ENCODE results near the gene AATF. TPM values are rescaled to one million over a fixed set of nuclear protein-coding genes. Genes with fewer than 3 reads are reported as not detected.

Gene AATF
- polyA plus RNA-seq, 1 donor, result 33.4 TPM

- Histone ChIP-seq H3K27ac (ENCODE audit: low read length) (no peak overlapping the region), H3K27me3 (ENCODE audit: control insufficient read depth, insufficient read depth, low read length) (no peaks in the 10 kb centered on the region), H3K4me1 (ENCODE audit: control insufficient read depth, insufficient read depth, low read length) (no peaks in the 10 kb centered on the region), H3K4me3 (ENCODE audit: low read length) (no peak overlapping the region), H3K9me3 (ENCODE audit: control insufficient read depth, low read depth, low read length) (no peaks in the 10 kb centered on the region), H3K36me3 (ENCODE audit: control insufficient read depth, insufficient read depth, low read length) (peaks cover 2% of the 10 kb centered on the region)
- WGBS (ENCODE audit: insufficient coverage, low lambda C conversion rate), result 87% methylated on average over 4 of the region's 4 CpGs
- no peak for DNase-seq
Observed at GRCh38 chr17:36979565-36979941, 30.8 kb downstream of the AATF start.

- DNase-seq, result no peak
- H3K27ac ChIP-seq (ENCODE audit: low read length), result no peak overlapping the region
- WGBS (ENCODE audit: insufficient coverage, low lambda C conversion rate), result no CpG with 5 or more reads among the region's 2 CpGs
- H3K36me3 ChIP-seq (ENCODE audit: control insufficient read depth, insufficient read depth, low read length), result peaks cover 2% of the 10 kb centered on the region
- no peak overlapping the region for H3K4me3 ChIP-seq (ENCODE audit: low read length)
- no peaks in the 10 kb centered on the region for H3K9me3 ChIP-seq (ENCODE audit: control insufficient read depth, low read depth, low read length)
- H3K27me3 ChIP-seq (ENCODE audit: control insufficient read depth, insufficient read depth, low read length), result no peaks in the 10 kb centered on the region
- no peaks in the 10 kb centered on the region for H3K4me1 ChIP-seq (ENCODE audit: control insufficient read depth, insufficient read depth, low read length)
Observed at GRCh38 chr17:36980280-36980761, 31.6 kb downstream of the AATF start.

- peaks cover 13% of the 10 kb centered on the region for H3K36me3 ChIP-seq (ENCODE audit: control insufficient read depth, insufficient read depth, low read length)
- H3K4me3 ChIP-seq (ENCODE audit: low read length), result no peak overlapping the region
- no peaks in the 10 kb centered on the region for H3K9me3 ChIP-seq (ENCODE audit: control insufficient read depth, low read depth, low read length)
- no peaks in the 10 kb centered on the region for H3K27me3 ChIP-seq (ENCODE audit: control insufficient read depth, insufficient read depth, low read length)
- H3K27ac ChIP-seq (ENCODE audit: low read length), result no peak overlapping the region
- no peaks in the 10 kb centered on the region for H3K4me1 ChIP-seq (ENCODE audit: control insufficient read depth, insufficient read depth, low read length)
- no peak for DNase-seq
Observed at GRCh38 chr17:36983618-36984017, 34.9 kb downstream of the AATF start.

GRCh38 chr17:36989173-36989572 is 40.4 kb downstream of the AATF start:
- Histone ChIP-seq H3K4me3 (ENCODE audit: low read length) (no peak overlapping the region), H3K27me3 (ENCODE audit: control insufficient read depth, insufficient read depth, low read length) (no peaks in the 10 kb centered on the region), H3K9me3 (ENCODE audit: control insufficient read depth, low read depth, low read length) (no peaks in the 10 kb centered on the region), H3K27ac (ENCODE audit: low read length) (no peak overlapping the region), H3K4me1 (ENCODE audit: control insufficient read depth, insufficient read depth, low read length) (no peaks in the 10 kb centered on the region), H3K36me3 (ENCODE audit: control insufficient read depth, insufficient read depth, low read length) (peaks cover 38% of the 10 kb centered on the region)
- no peak for DNase-seq
- no CpG with 5 or more reads among the region's 6 CpGs for WGBS (ENCODE audit: insufficient coverage, low lambda C conversion rate)

GRCh38 chr17:36992701-36993100 is 43.9 kb downstream of the AATF start:
- peaks cover 47% of the 10 kb centered on the region for H3K36me3 ChIP-seq (ENCODE audit: control insufficient read depth, insufficient read depth, low read length)

GRCh38 chr17:36993227-36993626 is 44.5 kb downstream of the AATF start:
- H3K27ac ChIP-seq (ENCODE audit: low read length), result no peak overlapping the region
- DNase-seq, result no peak
- no peaks in the 10 kb centered on the region for H3K27me3 ChIP-seq (ENCODE audit: control insufficient read depth, insufficient read depth, low read length)
- no peak overlapping the region for H3K4me3 ChIP-seq (ENCODE audit: low read length)
- no peaks in the 10 kb centered on the region for H3K9me3 ChIP-seq (ENCODE audit: control insufficient read depth, low read depth, low read length)
- H3K36me3 ChIP-seq (ENCODE audit: control insufficient read depth, insufficient read depth, low read length), result peaks cover 51% of the 10 kb centered on the region
- H3K4me1 ChIP-seq (ENCODE audit: control insufficient read depth, insufficient read depth, low read length), result no peaks in the 10 kb centered on the region

More at GRCh38 chr17:36992701-36993100, 43.9 kb downstream of the AATF start:
- Histone ChIP-seq H3K4me1 (ENCODE audit: control insufficient read depth, insufficient read depth, low read length) (no peaks in the 10 kb centered on the region), H3K4me3 (ENCODE audit: low read length) (no peak overlapping the region), H3K27me3 (ENCODE audit: control insufficient read depth, insufficient read depth, low read length) (no peaks in the 10 kb centered on the region), H3K9me3 (ENCODE audit: control insufficient read depth, low read depth, low read length) (no peaks in the 10 kb centered on the region), H3K27ac (ENCODE audit: low read length) (no peak overlapping the region)
- DNase-seq, result no peak
- WGBS (ENCODE audit: insufficient coverage, low lambda C conversion rate), result 100% methylated on average over 1 of the region's 2 CpGs

- H3K9me3 ChIP-seq (ENCODE audit: control insufficient read depth, low read depth, low read length), result no peaks in the 10 kb centered on the region
- WGBS (ENCODE audit: insufficient coverage, low lambda C conversion rate), result 73% methylated on average over 2 of the region's 3 CpGs
- no peak overlapping the region for H3K27ac ChIP-seq (ENCODE audit: low read length)
- H3K4me1 ChIP-seq (ENCODE audit: control insufficient read depth, insufficient read depth, low read length), result no peaks in the 10 kb centered on the region
- no peaks in the 10 kb centered on the region for H3K27me3 ChIP-seq (ENCODE audit: control insufficient read depth, insufficient read depth, low read length)
- H3K36me3 ChIP-seq (ENCODE audit: control insufficient read depth, insufficient read depth, low read length), result peaks cover 42% of the 10 kb centered on the region
- no peak overlapping the region for H3K4me3 ChIP-seq (ENCODE audit: low read length)
- no peak for DNase-seq
Observed at GRCh38 chr17:36994438-36994837, 45.7 kb downstream of the AATF start.

GRCh38 chr17:36999471-36999870 is 50.7 kb downstream of the AATF start:
- Histone ChIP-seq H3K4me1 (ENCODE audit: control insufficient read depth, insufficient read depth, low read length) (no peaks in the 10 kb centered on the region), H3K27ac (ENCODE audit: low read length) (no peak overlapping the region), H3K4me3 (ENCODE audit: low read length) (no peak overlapping the region), H3K27me3 (ENCODE audit: control insufficient read depth, insufficient read depth, low read length) (no peaks in the 10 kb centered on the region), H3K9me3 (ENCODE audit: control insufficient read depth, low read depth, low read length) (peaks cover 8% of the 10 kb centered on the region), H3K36me3 (ENCODE audit: control insufficient read depth, insufficient read depth, low read length) (peaks cover 28% of the 10 kb centered on the region)
- WGBS (ENCODE audit: insufficient coverage, low lambda C conversion rate), result 92% methylated on average over 2 of the region's 2 CpGs
- no peak for DNase-seq

GRCh38 chr17:37016780-37017179 is 68.0 kb downstream of the AATF start:
- Histone ChIP-seq H3K9me3 (ENCODE audit: control insufficient read depth, low read depth, low read length) (no peaks in the 10 kb centered on the region), H3K27me3 (ENCODE audit: control insufficient read depth, insufficient read depth, low read length) (no peaks in the 10 kb centered on the region), H3K36me3 (ENCODE audit: control insufficient read depth, insufficient read depth, low read length) (peaks cover 11% of the 10 kb centered on the region), H3K4me3 (ENCODE audit: low read length) (no peak overlapping the region), H3K4me1 (ENCODE audit: control insufficient read depth, insufficient read depth, low read length) (no peaks in the 10 kb centered on the region), H3K27ac (ENCODE audit: low read length) (no peak overlapping the region)
- WGBS (ENCODE audit: insufficient coverage, low lambda C conversion rate), result 80% methylated on average over 1 of the region's 4 CpGs
- DNase-seq, result no peak

GRCh38 chr17:37017404-37017803 is 68.7 kb downstream of the AATF start:
- Histone ChIP-seq H3K27me3 (ENCODE audit: control insufficient read depth, insufficient read depth, low read length) (no peaks in the 10 kb centered on the region), H3K36me3 (ENCODE audit: control insufficient read depth, insufficient read depth, low read length) (peaks cover 11% of the 10 kb centered on the region), H3K4me3 (ENCODE audit: low read length) (no peak overlapping the region), H3K9me3 (ENCODE audit: control insufficient read depth, low read depth, low read length) (no peaks in the 10 kb centered on the region), H3K4me1 (ENCODE audit: control insufficient read depth, insufficient read depth, low read length) (no peaks in the 10 kb centered on the region), H3K27ac (ENCODE audit: low read length) (no peak overlapping the region)
- DNase-seq, result no peak
- no CpG with 5 or more reads among the region's 1 CpG for WGBS (ENCODE audit: insufficient coverage, low lambda C conversion rate)

- DNase-seq, result no peak
- no CpG with 5 or more reads among the region's 3 CpGs for WGBS (ENCODE audit: insufficient coverage, low lambda C conversion rate)
- no peak overlapping the region for H3K4me3 ChIP-seq (ENCODE audit: low read length)
- H3K9me3 ChIP-seq (ENCODE audit: control insufficient read depth, low read depth, low read length), result no peaks in the 10 kb centered on the region
- peaks cover 14% of the 10 kb centered on the region for H3K36me3 ChIP-seq (ENCODE audit: control insufficient read depth, insufficient read depth, low read length)
- no peaks in the 10 kb centered on the region for H3K4me1 ChIP-seq (ENCODE audit: control insufficient read depth, insufficient read depth, low read length)
- no peak overlapping the region for H3K27ac ChIP-seq (ENCODE audit: low read length)
- no peaks in the 10 kb centered on the region for H3K27me3 ChIP-seq (ENCODE audit: control insufficient read depth, insufficient read depth, low read length)
Observed at GRCh38 chr17:37019117-37019740, 70.5 kb downstream of the AATF start.

Data from large intestine (tissue), 3 donors.